ENCODE measurements around the gene CNOT11. TPM values are rescaled to one million over a fixed set of nuclear protein-coding genes. Genes with fewer than 3 reads are reported as not detected.

The CNOT11 gene
- total and polyA plus RNA-seq, 2 of the 13 experiments (the other 11 are each of a cell fraction or from before 2014, with no cell fraction given), result 114 to 209 TPM

DNA sequence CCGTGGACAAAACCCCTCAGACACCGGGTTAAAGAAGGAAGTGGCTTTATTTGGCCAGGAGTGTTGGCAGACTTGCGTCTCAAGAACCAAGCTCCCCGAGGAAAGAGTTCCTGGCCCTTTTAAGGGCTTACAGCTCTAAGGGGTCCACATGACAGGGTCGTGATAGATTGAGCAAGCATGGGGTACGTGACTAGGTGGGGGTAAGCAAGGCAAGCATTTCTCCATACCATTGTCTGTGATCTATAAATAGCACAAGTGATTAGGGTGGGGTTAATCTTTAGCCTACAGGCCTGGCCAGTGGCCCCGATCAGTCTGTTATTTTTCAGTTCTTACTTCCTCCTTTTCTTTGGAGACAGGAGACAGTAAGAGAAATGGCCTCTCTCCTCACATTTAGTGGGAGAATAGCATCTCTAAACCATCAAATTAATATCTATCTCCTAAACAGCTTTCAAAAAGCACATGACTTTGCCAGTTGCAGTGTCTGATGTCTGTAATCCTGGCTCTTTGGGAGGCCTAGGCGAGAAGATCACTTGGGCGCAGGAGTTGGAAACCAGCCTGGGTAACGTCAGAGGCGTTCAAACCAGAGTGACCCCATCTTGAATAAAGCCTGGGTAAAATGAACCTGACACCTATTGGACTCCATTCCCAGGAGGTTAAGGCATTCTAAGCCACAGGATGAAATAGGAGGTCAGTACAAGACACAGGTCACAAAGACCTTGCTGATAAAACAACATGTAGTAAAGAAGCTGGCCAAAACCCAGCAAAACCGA is 18.3 kb upstream of the CNOT11 start (continued):
- TF ChIP-seq, protein P1, sequence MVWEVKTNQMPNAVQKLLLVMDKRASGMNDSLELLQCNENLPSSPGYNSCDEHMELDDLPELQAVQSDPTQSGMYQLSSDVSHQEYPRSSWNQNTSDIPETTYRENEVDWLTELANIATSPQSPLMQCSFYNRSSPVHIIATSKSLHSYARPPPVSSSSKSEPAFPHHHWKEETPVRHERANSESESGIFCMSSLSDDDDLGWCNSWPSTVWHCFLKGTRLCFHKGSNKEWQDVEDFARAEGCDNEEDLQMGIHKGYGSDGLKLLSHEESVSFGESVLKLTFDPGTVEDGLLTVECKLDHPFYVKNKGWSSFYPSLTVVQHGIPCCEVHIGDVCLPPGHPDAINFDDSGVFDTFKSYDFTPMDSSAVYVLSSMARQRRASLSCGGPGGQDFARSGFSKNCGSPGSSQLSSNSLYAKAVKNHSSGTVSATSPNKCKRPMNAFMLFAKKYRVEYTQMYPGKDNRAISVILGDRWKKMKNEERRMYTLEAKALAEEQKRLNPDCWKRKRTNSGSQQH (CRISPR knock-in tag; IDR thresholded peaks at IDR 0.05; ENCODE audit: low read depth), result no peak; the same call in none of the 2 replicates
- TF ChIP-seq SMARCC2 (IDR thresholded peaks at IDR 0.05) (no peak), ZNF7 (CRISPR knock-in tag; IDR thresholded peaks at IDR 0.05) (no peak), NFE2L2 (IDR thresholded peaks at IDR 0.05; ENCODE audit: low read length) (no peak), HMGA1 (CRISPR knock-in tag; conservative IDR thresholded peaks at IDR 0.05) (no peak), NFE2 (CRISPR knock-in tag; IDR thresholded peaks at IDR 0.05) (no peak), ADNP (CRISPR knock-in tag; IDR thresholded peaks at IDR 0.05) (no peak), TOE1 (CRISPR knock-in tag; IDR thresholded peaks at IDR 0.05) (0 out of 2 replicates have a peak, but pooled peaks have one; percentile 24), IRF2 (CRISPR knock-in tag; IDR thresholded peaks at IDR 0.05) (peak; percentile 63; the same call in 1 of the 2 replicates), ZBTB7A (CRISPR knock-in tag; IDR thresholded peaks at IDR 0.05) (0 out of 2 replicates have a peak, but pooled peaks have one; percentile 21)
- TF ChIP-seq, protein P2, sequence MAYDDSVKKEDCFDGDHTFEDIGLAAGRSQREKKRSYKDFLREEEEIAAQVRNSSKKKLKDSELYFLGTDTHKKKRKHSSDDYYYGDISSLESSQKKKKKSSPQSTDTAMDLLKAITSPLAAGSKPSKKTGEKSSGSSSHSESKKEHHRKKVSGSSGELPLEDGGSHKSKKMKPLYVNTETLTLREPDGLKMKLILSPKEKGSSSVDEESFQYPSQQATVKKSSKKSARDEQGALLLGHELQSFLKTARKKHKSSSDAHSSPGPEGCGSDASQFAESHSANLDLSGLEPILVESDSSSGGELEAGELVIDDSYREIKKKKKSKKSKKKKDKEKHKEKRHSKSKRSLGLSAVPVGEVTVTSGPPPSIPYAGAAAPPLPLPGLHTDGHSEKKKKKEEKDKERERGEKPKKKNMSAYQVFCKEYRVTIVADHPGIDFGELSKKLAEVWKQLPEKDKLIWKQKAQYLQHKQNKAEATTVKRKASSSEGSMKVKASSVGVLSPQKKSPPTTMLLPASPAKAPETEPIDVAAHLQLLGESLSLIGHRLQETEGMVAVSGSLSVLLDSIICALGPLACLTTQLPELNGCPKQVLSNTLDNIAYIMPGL (CRISPR knock-in tag; IDR thresholded peaks at IDR 0.05; ENCODE audit: borderline replicate concordance in 1 of 2, low read depth in 1 of 2), result no peak
- TF ChIP-seq, protein P3, sequence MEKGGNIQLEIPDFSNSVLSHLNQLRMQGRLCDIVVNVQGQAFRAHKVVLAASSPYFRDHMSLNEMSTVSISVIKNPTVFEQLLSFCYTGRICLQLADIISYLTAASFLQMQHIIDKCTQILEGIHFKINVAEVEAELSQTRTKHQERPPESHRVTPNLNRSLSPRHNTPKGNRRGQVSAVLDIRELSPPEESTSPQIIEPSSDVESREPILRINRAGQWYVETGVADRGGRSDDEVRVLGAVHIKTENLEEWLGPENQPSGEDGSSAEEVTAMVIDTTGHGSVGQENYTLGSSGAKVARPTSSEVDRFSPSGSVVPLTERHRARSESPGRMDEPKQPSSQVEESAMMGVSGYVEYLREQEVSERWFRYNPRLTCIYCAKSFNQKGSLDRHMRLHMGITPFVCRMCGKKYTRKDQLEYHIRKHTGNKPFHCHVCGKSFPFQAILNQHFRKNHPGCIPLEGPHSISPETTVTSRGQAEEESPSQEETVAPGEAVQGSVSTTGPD (CRISPR knock-in tag; IDR thresholded peaks at IDR 0.05), result no peak
- TF ChIP-seq, protein P4, sequence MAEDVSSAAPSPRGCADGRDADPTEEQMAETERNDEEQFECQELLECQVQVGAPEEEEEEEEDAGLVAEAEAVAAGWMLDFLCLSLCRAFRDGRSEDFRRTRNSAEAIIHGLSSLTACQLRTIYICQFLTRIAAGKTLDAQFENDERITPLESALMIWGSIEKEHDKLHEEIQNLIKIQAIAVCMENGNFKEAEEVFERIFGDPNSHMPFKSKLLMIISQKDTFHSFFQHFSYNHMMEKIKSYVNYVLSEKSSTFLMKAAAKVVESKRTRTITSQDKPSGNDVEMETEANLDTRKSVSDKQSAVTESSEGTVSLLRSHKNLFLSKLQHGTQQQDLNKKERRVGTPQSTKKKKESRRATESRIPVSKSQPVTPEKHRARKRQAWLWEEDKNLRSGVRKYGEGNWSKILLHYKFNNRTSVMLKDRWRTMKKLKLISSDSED (CRISPR knock-in tag; IDR thresholded peaks at IDR 0.05), result no peak
- TF ChIP-seq, protein P5, sequence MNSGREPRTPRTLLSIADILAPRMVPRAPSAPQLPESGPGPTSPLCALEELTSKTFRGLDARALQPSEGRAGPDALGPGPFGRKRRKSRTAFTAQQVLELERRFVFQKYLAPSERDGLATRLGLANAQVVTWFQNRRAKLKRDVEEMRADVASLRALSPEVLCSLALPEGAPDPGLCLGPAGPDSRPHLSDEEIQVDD (CRISPR knock-in tag; IDR thresholded peaks at IDR 0.05; ENCODE audit: borderline replicate concordance), result no peak
- TF ChIP-seq, protein P6, sequence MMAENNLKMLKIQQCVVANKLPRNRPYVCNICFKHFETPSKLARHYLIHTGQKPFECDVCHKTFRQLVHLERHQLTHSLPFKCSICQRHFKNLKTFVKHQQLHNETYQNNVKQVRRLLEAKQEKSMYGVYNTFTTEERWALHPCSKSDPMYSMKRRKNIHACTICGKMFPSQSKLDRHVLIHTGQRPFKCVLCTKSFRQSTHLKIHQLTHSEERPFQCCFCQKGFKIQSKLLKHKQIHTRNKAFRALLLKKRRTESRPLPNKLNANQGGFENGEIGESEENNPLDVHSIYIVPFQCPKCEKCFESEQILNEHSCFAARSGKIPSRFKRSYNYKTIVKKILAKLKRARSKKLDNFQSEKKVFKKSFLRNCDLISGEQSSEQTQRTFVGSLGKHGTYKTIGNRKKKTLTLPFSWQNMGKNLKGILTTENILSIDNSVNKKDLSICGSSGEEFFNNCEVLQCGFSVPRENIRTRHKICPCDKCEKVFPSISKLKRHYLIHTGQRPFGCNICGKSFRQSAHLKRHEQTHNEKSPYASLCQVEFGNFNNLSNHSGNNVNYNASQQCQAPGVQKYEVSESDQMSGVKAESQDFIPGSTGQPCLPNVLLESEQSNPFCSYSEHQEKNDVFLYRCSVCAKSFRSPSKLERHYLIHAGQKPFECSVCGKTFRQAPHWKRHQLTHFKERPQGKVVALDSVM (CRISPR knock-in tag; IDR thresholded peaks at IDR 0.05), result no peak

All from HepG2 (cell line).